Jurkat, Clone E6-1 (cell line): Measurements from ENCODE around the gene YWHAE.
"Not testable (repeated sequence)": the region's sequence is repeated elsewhere in the genome, so short reads cannot be mapped to it uniquely, and the experiment has no call there.

ENCODE experiments used
- DNase-seq: peaks from one replicate; pipeline ENCODE4 v3.0.0-alpha.2; 2011; ENCODE audit warnings: low read depth, low spot score
- H3K4me3 ChIP-seq: 2 replicates; pipeline ENCODE4 v1.5.1; 2011; ENCODE audit warnings: mild to moderate bottlenecking, low read length, control low read depth, moderate library complexity

YWHAE gene

DNA sequence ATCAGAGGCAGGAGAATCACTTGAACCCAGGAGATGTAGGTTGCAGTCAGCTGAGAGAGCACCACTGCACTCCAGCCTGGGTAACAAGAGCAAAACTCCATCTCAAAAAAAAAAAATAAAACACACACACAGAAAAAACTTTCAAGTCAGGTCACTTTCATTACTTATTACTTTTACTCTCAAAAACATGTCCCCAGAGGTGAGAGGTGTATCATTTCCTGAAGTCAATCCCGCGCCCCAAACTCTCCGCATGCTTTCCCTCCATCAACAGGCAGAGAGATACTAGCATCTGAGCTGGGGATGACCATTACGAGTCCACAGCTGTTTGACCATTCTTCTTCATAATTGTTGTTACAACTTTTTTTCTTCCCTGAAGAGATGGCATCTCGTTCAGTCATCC lies 48.7 kb downstream of the YWHAE start:
- DNase-seq, result no peak

DNA sequence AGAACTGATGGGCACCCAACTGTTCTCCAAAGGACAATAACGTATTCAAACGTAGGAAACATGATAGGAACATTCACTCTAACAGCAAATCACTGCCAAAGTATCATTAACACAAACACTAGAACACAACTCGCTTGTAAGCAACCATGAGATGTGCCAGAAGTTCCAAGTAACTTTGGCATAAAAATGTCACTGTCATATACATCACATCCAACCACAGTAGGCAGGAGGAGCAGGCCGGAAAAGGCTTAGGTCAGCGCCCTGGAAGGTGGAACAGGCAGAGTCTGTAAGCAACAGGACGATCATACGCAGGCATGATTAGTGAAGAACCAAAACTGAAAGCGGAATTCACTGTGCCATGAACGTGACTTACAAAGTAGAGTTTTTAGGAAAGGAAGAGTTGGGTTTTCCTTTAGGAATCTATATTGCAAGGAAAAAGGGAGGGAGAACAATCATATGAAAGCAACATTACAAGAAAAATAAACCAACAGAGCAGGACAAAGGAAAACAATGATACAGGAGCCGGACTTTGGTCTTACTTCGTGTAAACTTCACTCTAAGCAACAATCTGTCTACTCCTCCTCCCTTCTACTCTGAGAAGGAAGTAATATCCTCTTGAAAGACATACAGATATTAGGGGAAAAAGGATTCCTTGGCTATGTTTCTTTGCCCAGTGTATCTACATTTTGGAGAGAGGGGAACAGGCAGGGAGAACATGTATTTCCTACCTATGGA lies 52.3 kb downstream of the YWHAE start:
- H3K4me3 ChIP-seq, result no peak overlapping the region
- no peak for DNase-seq

More for the DNA sequence above, 48.7 kb downstream of the YWHAE start:
- no peak overlapping the region for H3K4me3 ChIP-seq

DNA sequence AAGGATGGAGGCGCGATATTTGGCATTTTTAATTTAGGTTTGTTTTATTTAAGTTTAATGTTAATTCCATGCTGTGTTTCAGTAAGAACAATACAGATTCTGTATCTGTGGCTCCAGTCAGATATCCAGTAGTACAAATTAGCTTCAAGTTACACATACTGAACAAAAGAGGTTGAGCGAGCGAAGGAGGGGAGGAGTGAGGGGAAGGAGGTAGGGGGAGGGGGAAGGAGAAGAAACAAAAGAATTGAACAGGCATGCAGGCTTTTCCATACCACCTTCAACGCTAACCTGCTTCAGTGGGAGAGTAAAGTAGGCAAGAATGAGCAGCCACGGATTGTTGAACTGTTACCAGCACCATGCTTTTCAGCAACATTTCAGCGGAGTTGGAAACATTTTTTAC lies 55.5 kb downstream of the YWHAE start:
- no peak overlapping the region for H3K4me3 ChIP-seq
- DNase-seq, result no peak

DNA sequence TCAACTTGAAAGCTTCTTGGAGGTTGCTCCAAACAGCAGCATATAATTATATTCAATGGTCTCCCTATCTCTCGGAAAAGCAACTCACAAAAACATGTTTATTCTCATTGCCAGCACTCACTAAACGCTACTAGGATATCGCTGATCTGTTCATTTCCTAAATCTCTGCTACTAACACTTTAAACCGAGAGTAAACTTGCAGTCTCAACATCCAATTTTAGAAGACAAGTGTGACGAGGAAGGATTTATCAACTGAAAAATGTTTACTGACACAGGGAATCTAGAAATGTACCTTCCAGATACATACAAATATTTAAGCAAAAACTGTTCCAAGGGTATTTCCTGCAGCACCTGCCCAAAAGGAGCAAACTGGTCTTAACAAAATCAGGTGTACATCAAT lies 56.5 kb downstream of the YWHAE start:
- DNase-seq, result no peak
- H3K4me3 ChIP-seq, result no peak overlapping the region

DNA sequence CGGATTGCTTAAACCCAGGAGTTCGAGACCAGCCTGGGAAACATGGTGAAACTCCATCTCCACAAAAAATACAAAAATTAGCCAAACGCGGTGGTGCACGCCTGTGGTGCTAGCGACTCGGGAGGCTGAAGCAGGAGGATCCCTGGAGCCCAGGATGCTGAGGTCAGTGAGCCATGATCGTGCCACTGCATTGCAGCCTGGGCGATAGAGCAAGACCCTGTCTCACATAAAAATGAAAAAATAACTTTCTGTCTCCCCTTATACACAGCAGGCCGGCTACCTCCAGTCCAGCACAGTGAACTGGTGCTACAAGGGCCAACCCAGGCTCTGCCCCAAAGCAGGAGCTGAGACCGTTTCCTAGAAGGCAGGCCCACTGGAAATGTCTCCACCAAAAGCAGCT lies 59.7 kb downstream of the YWHAE start:
- DNase-seq, result no peak
- no peak overlapping the region for H3K4me3 ChIP-seq

DNA sequence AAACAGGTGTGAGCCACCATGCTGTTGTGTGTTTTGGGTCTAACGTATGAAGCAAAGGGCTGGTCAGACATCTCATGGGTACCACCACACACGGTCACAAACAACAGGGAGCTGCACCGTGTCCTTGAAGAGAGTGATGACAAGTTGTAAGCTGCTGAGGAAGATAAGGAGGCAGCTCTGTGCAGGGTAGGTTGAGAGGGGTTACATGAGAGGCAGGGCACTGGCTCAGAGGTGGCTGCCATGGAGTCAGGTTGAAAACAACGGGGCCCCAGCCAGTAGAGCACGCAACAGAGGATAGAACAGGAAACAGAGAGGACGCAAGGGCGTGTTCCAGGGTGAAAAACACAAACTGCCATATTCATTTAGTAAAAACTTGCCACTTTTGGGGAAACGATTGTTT lies 68.3 kb downstream of the YWHAE start:
- no peak for DNase-seq
- no peak overlapping the region for H3K4me3 ChIP-seq

DNA sequence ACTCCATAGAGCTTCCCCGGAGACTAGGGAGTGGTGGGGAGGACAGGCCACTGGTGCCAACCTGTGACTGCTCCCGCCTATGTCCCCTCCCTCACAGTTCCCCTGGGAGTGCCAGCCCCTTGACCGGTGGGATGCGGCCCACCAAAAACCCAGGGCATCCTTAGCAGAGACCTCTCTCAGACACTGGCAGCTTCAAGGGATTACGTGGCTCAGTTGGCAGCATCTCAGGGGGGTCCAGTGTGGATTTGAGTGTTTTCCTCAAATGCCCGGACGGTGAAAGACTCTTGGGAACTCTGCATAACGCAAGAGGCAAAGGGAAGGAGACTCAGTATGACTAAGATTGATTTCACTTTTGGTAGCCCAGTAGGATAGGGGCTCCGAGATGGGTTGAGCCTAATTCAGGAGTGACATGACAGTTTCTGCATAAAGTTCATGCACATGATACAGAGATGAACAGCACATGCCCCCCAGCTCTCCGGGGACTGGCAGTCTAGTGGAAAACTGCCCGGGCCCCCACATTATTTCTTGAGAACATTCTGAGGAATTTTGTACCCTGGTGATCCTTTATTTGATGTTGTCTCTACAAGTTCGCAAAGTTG lies 70.2 kb downstream of the YWHAE start:
- no peak for DNase-seq

DNA sequence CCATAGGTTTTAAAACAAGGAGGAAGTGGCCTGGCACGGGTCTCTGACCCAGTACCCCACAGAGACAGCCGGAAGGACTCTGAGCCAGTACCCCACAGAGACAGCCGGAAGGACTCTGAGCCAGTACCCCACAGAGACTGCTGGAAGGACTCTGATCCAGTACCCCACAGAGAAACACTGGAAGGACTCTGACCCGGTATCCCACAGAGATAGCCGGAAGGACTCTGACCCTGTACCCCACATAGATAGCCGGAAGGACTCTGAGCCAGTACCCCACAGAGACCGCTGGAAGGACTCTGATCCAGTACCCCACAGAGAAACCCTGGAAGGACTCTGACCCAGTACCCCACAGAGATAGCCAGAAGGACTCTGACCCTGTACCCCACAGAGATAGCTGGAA lies 71.6 kb downstream of the YWHAE start:
- H3K4me3 ChIP-seq, result no peak overlapping the region
- DNase-seq, result no peak

More for the DNA sequence above, 70.2 kb downstream of the YWHAE start:
- no peak overlapping the region for H3K4me3 ChIP-seq

DNA sequence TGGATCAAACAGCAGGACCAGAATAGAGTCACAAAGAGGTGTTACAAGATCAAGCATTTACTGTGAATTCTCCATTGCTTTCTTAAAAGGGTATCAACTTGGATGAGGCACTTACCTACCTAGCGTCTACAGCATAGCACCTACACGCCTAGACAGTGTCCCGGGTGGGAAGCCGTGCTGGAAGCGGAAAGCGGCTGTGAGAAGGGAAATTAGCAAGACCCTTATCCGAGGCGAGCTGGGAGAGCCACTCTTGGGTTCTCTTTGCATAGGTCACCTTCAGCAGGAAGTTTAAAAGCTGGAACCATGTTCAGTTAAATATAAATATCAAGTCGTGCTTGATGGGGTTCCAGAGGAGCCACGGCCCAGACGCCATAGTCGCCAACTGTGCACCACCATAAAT lies 74.3 kb downstream of the YWHAE start:
- no peak overlapping the region for H3K4me3 ChIP-seq
- DNase-seq, result no peak

DNA sequence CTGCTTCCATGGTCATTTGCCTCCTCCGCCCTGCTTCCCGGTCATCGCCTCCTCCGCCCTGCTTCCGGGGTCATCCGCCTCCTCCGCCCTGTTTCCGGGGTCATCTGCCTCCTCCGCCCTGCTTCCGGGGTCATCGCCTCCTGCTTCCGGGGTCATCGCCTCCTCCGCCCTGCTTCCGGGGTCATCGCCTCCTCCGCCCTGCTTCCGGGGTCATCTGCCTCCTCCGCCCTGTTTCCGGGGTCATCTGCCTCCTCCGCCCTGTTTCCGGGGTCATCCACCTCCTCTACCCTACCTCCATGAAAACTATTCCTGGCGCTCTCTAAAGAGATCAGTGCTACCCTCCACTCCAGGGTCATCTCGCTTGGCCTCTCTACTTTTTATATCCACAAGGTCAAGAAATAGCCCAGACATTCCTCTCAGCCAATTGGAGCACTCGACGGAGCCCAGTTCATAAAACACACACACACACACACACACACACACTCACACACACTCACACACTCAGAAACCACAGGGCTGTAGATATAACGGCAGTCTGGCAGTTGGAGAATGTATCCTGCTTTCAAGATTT lies 75.7 kb downstream of the YWHAE start:
- no peak overlapping the region for H3K4me3 ChIP-seq
- no peak for DNase-seq

DNA sequence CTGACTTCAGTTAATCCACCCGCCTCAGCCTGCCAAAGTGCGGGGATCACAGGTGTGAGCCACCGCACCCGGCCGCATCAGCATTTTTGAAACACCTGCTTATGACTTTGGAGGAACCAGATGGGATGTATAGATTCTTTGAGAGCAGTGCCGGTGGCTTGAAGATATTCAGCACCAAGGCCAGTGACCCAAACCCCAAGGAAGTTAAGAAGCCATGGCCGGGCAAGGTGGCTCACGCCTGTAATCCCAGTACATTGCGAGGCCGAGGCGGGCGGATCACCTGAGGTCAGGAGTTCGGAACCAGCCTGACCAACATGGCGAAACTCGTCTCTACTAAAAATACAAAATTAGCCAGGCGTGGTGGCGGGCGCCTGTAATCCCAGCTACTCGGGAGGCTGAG lies 76.7 kb downstream of the YWHAE start:
- no peak overlapping the region for H3K4me3 ChIP-seq
- DNase-seq, result no peak

DNA sequence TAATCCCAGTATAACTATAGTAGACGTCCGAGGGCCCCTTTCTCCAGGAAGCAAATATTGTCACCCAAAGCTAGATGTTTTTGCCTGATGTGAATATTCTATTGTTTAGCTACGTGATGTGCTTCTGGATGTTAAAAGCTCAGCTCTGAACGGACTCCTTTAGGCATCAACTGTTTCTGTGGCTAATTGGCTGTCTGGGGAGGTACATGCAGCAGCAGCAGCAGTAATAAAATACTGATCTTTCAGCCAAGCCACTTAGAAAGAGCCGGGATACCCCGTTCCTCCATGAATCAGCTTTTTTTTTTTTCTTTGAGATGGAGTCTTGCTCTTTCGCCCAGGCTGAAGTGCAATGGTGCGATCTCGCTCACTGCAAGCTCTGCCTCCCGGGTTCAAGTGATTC lies 77.5 kb downstream of the YWHAE start:
- no peak overlapping the region for H3K4me3 ChIP-seq
- no peak for DNase-seq

DNA sequence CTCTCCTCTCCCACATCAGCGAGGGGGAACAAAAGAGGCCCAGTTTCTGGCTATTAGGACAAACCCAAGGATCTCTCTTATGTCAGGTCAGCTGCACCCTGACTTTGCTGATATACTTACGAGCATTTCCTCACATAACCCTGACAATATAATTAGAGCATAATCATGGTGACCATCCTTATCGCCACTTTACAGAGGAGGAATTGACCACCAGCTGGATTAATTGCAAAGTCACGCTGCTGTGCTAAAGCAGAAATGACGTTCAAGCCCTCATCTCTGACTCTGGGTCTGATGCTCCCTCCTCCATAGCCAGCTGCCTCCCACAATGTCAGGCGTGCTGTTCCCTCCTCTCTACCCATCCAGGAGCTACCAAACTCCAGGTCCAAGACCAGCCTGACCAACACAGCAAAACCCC lies 78.0 kb downstream of the YWHAE start:
- H3K4me3 ChIP-seq, result no peak overlapping the region
- no peak for DNase-seq

DNA sequence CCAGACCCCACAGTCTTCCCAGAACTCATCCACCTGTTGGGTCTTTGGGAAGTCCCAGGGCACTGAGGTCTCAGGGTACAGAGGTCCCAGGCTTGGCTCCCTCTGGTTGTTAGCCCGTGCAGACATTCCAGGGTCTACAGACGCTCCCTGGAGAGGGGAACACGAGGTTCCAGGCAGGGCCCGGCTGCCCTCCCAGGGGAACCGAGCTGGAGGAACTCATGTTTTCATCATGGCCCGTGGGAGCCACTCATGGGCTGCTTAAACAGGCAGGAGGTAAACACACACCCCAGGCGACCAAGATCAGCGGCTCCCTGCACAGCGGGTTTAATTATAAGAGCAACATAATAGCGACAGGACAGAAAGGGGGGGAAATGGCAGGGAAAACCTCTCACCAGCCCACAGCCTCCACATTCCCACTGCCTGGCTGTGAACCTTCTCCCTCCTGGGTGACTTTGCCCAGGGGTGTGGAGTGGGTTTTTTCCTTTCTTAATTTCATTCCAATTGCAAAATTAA lies 84.1 kb downstream of the YWHAE start:
- no peak overlapping the region for H3K4me3 ChIP-seq
- no peak for DNase-seq

DNA sequence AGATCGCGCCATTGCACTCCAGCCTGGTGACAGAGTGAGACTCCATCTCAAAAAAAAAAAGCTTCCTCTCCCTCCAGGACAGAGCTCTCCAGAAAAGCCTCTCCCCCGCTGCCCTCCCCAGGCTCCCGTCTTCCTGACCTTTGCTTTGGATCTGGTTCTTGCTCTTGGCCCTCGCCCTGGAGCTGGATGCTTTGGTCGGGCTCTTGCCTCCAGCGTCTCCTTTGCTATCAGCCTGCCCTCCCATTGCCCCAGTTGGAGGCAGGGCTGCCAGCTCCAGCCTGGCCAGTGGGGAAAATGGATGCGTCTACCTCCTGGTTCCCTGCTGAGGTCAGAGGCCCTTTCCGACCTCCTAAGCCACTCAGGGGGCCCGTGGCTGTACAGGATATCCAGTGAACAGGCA lies 84.6 kb downstream of the YWHAE start:
- no peak for DNase-seq
- H3K4me3 ChIP-seq, result no peak overlapping the region

DNA sequence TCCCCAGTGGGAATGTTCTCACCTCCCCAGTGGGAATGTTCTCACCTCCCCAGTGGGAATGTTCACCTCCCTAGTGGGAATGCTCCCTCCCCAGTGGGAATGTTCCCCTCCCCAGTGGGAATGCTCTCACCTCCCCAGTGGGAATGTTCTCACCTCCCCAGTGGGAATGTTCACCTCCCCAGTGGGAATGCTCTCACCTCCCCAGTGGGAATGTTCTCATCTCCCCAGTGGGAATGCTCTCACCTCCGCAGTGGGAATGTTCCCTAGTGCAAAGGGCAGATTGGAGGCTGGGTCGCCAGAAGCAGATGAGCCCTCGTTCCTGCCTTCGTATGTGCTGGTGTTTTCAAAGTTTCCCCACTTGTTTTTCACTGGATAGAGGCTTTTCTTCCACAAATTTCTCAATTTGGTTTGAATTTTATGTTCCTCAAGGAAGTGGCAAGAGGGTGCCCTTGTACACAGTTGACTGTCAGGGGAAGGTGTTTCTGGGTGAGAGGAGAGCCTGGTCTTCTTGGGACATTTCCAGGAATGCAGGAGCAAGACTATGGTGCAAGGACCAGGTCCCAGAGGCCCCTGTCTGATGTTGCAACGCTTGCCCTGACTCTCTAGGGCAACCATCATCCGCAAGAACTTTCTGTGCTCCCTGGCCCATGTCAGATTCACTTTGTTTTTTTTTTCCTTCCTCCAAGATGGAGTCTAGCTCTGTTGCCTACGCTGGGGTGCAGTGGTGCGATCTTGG lies 86.6 kb downstream of the YWHAE start:
- H3K4me3 ChIP-seq, result no peak overlapping the region
- no peak for DNase-seq

DNA sequence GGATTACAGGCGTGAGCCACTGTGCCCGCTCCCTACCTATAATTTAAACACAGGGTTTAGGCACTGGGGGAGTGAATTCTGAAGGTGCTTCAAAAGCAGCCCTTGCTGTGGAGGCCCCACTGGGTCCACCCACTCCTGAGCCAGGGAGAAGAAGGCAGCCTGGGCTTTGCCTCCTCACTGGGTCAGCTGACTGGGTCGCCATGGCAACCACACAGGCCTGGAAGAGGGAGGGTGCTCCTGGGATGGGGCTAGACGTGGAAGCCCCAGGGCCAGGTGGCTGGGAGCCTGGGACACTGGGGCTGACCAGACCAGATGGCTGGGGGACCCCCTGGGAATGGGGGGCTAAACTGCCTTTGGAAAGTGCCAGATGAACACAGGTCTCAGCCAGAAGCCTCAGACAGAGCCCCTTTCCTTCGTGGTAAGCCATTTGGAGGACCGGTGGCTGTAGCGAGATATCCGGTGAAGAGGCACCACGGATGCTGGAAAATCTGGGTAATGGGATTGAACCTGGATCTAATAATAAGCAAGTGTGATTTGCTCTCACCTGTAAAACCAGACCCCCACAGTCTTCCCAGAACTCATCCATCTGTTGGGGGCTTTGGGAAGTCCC lies 87.7 kb downstream of the YWHAE start:
- no peak for DNase-seq
- no peak overlapping the region for H3K4me3 ChIP-seq

DNA sequence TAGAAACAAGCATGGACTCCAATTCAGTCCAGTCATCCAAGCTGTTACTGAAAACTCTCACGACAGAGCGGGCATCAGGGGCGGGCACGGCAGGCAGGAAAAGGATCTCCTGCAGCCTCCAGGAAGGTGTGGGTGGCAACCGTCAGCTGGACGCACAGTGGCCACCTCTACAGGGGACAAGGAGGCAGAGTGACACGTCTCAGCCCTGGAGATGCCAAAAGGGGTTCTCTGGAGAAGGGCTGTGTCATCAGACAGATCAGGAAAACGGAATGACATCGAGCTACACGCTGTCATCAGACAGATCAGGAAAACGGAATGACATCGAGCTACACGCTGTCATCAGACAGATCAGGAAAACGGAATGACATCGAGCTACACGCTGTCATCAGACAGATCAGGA lies 92.2 kb downstream of the YWHAE start:
- not testable (repeated sequence) for H3K4me3 ChIP-seq, DNase-seq

DNA sequence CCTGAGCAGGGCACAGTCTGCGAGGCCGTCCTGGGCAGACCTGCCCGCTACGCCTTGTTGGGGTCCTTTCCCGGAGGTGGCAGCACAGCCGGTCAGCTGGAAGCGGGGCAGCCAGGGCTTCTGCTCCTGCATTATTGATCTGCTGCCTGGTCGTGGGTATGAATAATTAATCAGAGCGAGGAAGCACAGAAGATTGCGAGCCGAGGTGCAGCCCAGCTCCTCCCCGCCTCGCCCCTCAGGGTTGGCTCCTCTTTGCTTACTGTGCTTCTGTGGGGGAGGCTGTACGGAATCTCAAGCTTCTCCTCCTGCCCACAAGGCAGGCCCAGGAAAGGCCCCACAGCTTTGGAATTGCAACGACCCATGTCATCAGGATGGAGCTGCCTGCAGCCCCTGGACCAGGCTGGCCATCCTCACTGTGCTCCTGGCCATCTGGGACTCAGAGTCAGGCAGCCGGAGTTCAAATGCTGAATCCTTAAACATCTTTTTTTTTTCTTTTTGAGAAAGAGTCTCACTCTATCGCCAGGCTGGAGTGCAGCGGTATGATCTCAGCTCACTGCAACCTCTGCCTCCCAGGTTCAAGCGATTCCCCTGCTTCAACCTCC lies 95.0 kb downstream of the YWHAE start:
- no peak overlapping the region for H3K4me3 ChIP-seq
- no peak for DNase-seq
